ENCODE measurements around the gene VIPR2. TPM values are rescaled to one million over a fixed set of nuclear protein-coding genes. Genes with fewer than 3 reads are reported as not detected.

VIPR2 gene
- total and polyA plus RNA-seq, 2 experiments from 2014 or later: 1.3 to 2.7 TPM

DNA sequence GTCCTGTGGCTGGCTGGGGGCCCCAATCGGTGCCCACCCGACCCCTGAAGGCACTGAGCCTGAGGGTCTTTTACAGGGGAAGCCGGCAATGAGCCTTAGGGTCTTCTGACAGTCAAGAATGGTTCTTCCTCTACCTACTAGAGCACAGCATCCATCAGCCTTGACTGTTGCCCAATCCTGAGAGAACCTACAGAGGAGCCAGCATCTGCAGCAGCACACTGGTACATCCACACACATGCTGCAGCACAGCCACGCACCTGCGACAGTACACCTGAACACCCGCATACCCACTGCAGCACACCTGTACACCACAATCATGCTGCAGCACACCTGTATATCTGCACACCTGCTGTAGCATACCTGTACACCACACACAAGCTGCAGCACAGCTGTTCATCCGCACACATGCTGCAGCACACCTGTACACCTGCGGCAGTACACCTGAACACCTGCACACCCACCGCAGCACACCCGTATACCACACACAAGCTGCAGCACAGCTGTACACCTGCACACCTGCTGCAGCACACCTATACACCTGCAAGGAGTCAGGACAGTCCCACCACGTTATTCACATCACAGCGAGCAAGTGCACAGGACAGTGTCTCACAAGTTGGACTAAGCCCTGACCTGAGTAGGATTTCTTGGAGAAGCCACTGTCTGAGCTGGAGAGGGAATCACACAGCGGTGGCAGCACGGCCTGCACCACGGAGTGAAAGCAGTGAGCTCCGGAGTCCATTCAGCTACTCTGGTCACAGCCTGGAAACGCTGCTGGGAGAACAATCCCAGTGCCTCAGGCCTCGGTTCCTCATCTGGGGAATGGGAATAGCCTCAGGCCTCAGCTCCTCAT is 56.4 kb downstream of the VIPR2 start:
- H3K4me2 ChIP-seq: no peak overlapping the region
- DNase-seq (ENCODE audit: low spot score) (no peak), ATAC-seq (no peak)
- H3K9me2 ChIP-seq (ENCODE audit: insufficient read depth): no peaks in the 10 kb centered on the region
- no peaks in the 10 kb centered on the region for H3K4me1 ChIP-seq (ENCODE audit: insufficient read depth)
- no peaks in the 10 kb centered on the region for H3K36me3 ChIP-seq (ENCODE audit: insufficient read depth)
- H3K36me3 Mint-ChIP-seq (ENCODE audit: low read depth): peaks cover 19% of the 10 kb centered on the region; the same call in 2 of the 3 replicates
- H3K4me1 Mint-ChIP-seq: no peaks in the 10 kb centered on the region
- no peak overlapping the region for H3K27ac ChIP-seq (ENCODE audit: low read depth)
- H3K27ac Mint-ChIP-seq: no peak overlapping the region
- no peaks in the 10 kb centered on the region for H3K27me3 ChIP-seq (ENCODE audit: insufficient read depth)
- H3K79me2 ChIP-seq (replicated peaks; ENCODE audit: insufficient read depth): no peaks in the 10 kb centered on the region
- H3F3A ChIP-seq (replicated peaks; ENCODE audit: low read depth): no peaks in the 10 kb centered on the region
- peaks cover 9% of the 10 kb centered on the region for H3K27me3 Mint-ChIP-seq (ENCODE audit: insufficient read depth, low read depth, poor library complexity)
- H4K20me1 ChIP-seq (replicated peaks; ENCODE audit: insufficient read depth): no peaks in the 10 kb centered on the region
- no peak overlapping the region for H3K4me3 Mint-ChIP-seq
- H3K9me3 Mint-ChIP-seq: peaks cover 57% of the 10 kb centered on the region
- no peak overlapping the region for H2AFZ ChIP-seq
- no peak overlapping the region for H3K4me3 ChIP-seq
- TF ChIP-seq, protein P1, sequence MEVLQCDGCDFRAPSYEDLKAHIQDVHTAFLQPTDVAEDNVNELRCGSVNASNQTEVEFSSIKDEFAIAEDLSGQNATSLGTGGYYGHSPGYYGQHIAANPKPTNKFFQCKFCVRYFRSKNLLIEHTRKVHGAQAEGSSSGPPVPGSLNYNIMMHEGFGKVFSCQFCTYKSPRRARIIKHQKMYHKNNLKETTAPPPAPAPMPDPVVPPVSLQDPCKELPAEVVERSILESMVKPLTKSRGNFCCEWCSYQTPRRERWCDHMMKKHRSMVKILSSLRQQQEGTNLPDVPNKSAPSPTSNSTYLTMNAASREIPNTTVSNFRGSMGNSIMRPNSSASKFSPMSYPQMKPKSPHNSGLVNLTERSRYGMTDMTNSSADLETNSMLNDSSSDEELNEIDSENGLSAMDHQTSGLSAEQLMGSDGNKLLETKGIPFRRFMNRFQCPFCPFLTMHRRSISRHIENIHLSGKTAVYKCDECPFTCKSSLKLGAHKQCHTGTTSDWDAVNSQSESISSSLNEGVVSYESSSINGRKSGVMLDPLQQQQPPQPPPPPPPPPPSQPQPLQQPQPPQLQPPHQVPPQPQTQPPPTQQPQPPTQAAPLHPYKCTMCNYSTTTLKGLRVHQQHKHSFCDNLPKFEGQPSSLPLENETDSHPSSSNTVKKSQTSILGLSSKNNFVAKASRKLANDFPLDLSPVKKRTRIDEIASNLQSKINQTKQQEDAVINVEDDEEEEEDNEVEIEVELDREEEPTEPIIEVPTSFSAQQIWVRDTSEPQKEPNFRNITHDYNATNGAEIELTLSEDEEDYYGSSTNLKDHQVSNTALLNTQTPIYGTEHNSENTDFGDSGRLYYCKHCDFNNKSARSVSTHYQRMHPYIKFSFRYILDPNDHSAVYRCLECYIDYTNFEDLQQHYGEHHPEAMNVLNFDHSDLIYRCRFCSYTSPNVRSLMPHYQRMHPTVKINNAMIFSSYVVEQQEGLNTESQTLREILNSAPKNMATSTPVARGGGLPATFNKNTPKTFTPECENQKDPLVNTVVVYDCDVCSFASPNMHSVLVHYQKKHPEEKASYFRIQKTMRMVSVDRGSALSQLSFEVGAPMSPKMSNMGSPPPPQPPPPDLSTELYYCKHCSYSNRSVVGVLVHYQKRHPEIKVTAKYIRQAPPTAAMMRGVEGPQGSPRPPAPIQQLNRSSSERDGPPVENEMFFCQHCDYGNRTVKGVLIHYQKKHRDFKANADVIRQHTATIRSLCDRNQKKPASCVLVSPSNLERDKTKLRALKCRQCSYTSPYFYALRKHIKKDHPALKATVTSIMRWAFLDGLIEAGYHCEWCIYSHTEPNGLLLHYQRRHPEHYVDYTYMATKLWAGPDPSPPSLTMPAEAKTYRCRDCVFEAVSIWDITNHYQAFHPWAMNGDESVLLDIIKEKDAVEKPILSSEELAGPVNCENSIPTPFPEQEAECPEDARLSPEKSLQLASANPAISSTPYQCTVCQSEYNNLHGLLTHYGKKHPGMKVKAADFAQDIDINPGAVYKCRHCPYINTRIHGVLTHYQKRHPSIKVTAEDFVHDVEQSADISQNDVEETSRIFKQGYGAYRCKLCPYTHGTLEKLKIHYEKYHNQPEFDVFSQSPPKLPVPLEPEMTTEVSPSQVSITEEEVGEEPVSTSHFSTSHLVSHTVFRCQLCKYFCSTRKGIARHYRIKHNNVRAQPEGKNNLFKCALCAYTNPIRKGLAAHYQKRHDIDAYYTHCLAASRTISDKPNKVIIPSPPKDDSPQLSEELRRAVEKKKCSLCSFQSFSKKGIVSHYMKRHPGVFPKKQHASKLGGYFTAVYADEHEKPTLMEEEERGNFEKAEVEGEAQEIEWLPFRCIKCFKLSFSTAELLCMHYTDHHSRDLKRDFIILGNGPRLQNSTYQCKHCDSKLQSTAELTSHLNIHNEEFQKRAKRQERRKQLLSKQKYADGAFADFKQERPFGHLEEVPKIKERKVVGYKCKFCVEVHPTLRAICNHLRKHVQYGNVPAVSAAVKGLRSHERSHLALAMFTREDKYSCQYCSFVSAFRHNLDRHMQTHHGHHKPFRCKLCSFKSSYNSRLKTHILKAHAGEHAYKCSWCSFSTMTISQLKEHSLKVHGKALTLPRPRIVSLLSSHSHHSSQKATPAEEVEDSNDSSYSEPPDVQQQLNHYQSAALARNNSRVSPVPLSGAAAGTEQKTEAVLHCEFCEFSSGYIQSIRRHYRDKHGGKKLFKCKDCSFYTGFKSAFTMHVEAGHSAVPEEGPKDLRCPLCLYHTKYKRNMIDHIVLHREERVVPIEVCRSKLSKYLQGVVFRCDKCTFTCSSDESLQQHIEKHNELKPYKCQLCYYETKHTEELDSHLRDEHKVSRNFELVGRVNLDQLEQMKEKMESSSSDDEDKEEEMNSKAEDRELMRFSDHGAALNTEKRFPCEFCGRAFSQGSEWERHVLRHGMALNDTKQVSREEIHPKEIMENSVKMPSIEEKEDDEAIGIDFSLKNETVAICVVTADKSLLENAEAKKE (CRISPR knock-in tag; IDR thresholded peaks at IDR 0.05): no peak
- no peak for TF ChIP-seq EZH2phosphoT487 (IDR thresholded peaks at IDR 0.05; ENCODE audit: unreplicated experiment)
- no peak for TF ChIP-seq ZNF331 (CRISPR knock-in tag; IDR thresholded peaks at IDR 0.05; ENCODE audit: low read depth)
- TF ChIP-seq JUNB (IDR thresholded peaks at IDR 0.05; ENCODE audit: unreplicated experiment): no peak
- TF ChIP-seq NANOG (IDR thresholded peaks at IDR 0.05; ENCODE audit: borderline replicate concordance): no peak
- no peak for TF ChIP-seq ETS1 (IDR thresholded peaks at IDR 0.05)
- no peak for TF ChIP-seq EZH2 (IDR thresholded peaks at IDR 0.05; ENCODE audit: low read depth, unreplicated experiment)
- no peak for TF ChIP-seq STAT1 (IDR thresholded peaks at IDR 0.05; ENCODE audit: unreplicated experiment)
- TF ChIP-seq ZNF114 (CRISPR knock-in tag; IDR thresholded peaks at IDR 0.05): no peak
- TF ChIP-seq, protein P2, sequence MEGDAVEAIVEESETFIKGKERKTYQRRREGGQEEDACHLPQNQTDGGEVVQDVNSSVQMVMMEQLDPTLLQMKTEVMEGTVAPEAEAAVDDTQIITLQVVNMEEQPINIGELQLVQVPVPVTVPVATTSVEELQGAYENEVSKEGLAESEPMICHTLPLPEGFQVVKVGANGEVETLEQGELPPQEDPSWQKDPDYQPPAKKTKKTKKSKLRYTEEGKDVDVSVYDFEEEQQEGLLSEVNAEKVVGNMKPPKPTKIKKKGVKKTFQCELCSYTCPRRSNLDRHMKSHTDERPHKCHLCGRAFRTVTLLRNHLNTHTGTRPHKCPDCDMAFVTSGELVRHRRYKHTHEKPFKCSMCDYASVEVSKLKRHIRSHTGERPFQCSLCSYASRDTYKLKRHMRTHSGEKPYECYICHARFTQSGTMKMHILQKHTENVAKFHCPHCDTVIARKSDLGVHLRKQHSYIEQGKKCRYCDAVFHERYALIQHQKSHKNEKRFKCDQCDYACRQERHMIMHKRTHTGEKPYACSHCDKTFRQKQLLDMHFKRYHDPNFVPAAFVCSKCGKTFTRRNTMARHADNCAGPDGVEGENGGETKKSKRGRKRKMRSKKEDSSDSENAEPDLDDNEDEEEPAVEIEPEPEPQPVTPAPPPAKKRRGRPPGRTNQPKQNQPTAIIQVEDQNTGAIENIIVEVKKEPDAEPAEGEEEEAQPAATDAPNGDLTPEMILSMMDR (conservative IDR thresholded peaks at IDR 0.05; ENCODE audit: low read depth in 2 of 2): no peak
- TF ChIP-seq, protein P3, sequence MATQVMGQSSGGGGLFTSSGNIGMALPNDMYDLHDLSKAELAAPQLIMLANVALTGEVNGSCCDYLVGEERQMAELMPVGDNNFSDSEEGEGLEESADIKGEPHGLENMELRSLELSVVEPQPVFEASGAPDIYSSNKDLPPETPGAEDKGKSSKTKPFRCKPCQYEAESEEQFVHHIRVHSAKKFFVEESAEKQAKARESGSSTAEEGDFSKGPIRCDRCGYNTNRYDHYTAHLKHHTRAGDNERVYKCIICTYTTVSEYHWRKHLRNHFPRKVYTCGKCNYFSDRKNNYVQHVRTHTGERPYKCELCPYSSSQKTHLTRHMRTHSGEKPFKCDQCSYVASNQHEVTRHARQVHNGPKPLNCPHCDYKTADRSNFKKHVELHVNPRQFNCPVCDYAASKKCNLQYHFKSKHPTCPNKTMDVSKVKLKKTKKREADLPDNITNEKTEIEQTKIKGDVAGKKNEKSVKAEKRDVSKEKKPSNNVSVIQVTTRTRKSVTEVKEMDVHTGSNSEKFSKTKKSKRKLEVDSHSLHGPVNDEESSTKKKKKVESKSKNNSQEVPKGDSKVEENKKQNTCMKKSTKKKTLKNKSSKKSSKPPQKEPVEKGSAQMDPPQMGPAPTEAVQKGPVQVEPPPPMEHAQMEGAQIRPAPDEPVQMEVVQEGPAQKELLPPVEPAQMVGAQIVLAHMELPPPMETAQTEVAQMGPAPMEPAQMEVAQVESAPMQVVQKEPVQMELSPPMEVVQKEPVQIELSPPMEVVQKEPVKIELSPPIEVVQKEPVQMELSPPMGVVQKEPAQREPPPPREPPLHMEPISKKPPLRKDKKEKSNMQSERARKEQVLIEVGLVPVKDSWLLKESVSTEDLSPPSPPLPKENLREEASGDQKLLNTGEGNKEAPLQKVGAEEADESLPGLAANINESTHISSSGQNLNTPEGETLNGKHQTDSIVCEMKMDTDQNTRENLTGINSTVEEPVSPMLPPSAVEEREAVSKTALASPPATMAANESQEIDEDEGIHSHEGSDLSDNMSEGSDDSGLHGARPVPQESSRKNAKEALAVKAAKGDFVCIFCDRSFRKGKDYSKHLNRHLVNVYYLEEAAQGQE (IDR thresholded peaks at IDR 0.05; ENCODE audit: unreplicated experiment): no peak
- no peak for TF ChIP-seq CREB1 (CRISPR knock-in tag; IDR thresholded peaks at IDR 0.05; ENCODE audit: low read depth)
- TF ChIP-seq POLR2AphosphoS5 (IDR thresholded peaks at IDR 0.05; ENCODE audit: low read depth): no peak

Data from GM23338 (cell line).